Fibroblast of mammary gland (primary cell): ENCODE results near the gene GDI2.
"Not testable (repeated sequence)": the region's sequence is repeated elsewhere in the genome, so short reads cannot be mapped to it uniquely, and the experiment has no call there.

Experiments
- DNase-seq: peaks from one replicate; pipeline ENCODE4 v3.0.0-alpha.2; 2010; ENCODE audit warnings: low read depth
- H3K4me3 ChIP-seq: 2 replicates; pipeline ENCODE4 v1.5.1; 2011; ENCODE audit warnings: low read depth, mild to moderate bottlenecking, low read length, moderate library complexity; ENCODE audit not compliant: control insufficient read depth
- TF ChIP-seq, protein P1 (sequence below): conservative IDR thresholded peaks from 2 replicates; pipeline ENCODE4 v1.5.1; 2011; ENCODE audit warnings: low read depth, low read length, inconsistent platforms; ENCODE audit not compliant: control insufficient read depth, insufficient read depth

Gene GDI2

GRCh38 chr10:5814110-5815107 is 1.2 kb upstream of the GDI2 start:
- TF ChIP-seq, protein P1, sequence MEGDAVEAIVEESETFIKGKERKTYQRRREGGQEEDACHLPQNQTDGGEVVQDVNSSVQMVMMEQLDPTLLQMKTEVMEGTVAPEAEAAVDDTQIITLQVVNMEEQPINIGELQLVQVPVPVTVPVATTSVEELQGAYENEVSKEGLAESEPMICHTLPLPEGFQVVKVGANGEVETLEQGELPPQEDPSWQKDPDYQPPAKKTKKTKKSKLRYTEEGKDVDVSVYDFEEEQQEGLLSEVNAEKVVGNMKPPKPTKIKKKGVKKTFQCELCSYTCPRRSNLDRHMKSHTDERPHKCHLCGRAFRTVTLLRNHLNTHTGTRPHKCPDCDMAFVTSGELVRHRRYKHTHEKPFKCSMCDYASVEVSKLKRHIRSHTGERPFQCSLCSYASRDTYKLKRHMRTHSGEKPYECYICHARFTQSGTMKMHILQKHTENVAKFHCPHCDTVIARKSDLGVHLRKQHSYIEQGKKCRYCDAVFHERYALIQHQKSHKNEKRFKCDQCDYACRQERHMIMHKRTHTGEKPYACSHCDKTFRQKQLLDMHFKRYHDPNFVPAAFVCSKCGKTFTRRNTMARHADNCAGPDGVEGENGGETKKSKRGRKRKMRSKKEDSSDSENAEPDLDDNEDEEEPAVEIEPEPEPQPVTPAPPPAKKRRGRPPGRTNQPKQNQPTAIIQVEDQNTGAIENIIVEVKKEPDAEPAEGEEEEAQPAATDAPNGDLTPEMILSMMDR: no peak
- peak overlapping the region; percentile 64 for H3K4me3 ChIP-seq
- DNase-seq: peak; percentile 67

DNA sequence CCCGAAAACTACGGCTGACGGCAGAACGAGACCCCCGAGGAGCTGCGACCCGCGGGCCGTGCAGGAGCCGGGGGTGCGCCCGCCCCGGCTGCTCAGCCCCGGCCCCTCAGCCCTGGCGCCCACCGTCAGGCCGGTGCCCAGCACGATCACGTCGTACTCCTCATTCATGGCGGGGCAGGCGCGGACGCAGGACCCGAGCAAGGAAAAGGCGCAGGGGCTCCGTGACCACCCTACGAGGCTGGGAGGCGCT is 218 bp downstream of the GDI2 start:
- no peak for DNase-seq

GRCh38 chr10:5812283-5813090 is 747 bp downstream of the GDI2 start:
- DNase-seq: no peak
- TF ChIP-seq, protein P1: no peak
- H3K4me3 ChIP-seq: peak overlapping the region; percentile 64

More for the DNA sequence above, 218 bp downstream of the GDI2 start:
- peak overlapping the region; percentile 64 for H3K4me3 ChIP-seq
- TF ChIP-seq, protein P1: no peak

DNA sequence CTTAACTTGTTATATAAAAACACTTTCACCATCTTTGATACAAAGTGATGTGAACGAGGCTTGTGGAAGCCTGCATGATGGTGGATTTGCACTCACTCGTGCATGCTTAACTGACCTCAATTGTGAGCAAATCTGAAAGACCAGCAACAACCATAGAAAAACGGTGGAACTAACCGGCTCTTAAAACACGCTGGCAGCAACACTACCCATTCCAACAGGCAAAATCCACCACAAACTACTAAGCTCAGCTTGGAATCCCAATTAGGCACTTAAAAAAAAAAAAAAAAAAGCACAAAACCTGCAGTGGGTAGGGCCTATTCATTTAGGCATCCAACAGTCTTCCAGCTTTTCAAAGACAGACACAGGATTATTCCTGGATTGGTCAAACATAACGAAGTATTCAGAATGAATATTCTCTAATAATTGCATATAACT is 1.8 kb downstream of the GDI2 start:
- TF ChIP-seq, protein P1: no peak
- H3K4me3 ChIP-seq: peak overlapping the region; percentile 64
- peak; percentile 65 for DNase-seq

DNA sequence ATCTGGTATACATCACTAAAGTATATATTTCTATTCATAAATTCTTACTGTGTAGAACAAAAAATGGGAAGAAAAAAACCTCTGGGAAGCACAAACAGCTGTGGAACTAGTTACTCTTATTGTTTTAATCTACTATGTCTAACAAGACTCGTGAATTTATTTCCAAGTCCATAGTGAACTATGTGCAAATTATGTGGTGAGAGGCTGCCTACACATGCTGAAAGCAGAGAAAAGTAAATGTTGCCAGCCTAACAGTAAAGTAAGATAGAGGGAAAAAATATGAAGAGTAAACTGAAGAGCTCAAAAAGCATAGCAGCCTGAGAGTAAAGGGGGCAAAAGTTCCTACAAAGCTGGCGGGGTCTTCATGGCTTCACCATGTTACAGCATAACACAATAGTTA is 3.0 kb downstream of the GDI2 start:
- DNase-seq: no peak
- TF ChIP-seq, protein P1: no peak
- no peak overlapping the region for H3K4me3 ChIP-seq

GRCh38 chr10:5809527-5810154 is 3.6 kb downstream of the GDI2 start:
- H3K4me3 ChIP-seq: no peak overlapping the region
- DNase-seq: no peak
- TF ChIP-seq, protein P1: no peak

DNA sequence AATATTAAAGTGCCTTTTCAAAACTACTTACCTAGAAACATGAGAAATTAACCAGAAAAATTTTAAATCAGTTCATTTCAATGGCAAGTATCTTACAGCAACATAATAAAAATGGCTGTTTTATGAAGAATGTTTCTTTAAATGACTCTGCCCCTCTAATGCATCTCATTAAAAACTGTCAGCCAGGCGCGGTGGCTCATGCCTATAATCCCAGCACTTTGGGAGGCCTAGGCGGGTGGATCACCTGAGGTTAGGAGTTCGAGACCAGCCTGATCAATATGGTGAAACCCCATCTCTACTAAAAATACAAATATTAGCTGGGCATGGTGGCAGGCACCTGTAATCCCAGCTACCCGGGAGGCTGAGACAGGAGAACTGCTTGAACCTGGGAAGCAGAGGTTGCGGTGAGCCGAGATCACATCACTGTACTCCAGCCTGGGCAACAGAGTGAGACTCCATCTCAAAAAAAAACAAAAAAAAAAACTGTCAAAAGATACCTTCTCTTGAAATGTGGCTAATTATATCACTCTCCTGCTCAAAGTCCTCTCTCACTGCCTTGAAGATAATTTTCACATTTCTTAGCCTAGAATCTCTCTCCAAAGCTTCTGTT is 4.3 kb downstream of the GDI2 start:
- H3K4me3 ChIP-seq, DNase-seq: not testable (repeated sequence)
